Adrenal gland (tissue), 5 donors: ENCODE results near the gene CD46.

Experiments used
- POLR2A ChIP-seq, 2 donors: fragments of 450-650 bp; IDR thresholded peaks; one replicate each; pipeline ENCODE4 v1.6.1; 2017; ENCODE audit warnings: antibody characterized with exemption in 2 of 2, mild to moderate bottlenecking in 2 of 2, moderate library complexity in 1 of 2
- TF ChIP-seq, protein P1 (sequence below), 6 experiments: fragments of 450-650 bp in 4 of 6; fragments of 200-600 bp in 2 of 6; sonication (generic) in 1 of 6; IDR thresholded peaks; 1 replicate in 5 of 6; 2 replicates in 1 of 6; pipeline versions ENCODE4 v1.5.1 to v1.8.0; 2016 to 2021; ENCODE audit warnings: antibody characterized with exemption in 6 of 6, mild to moderate bottlenecking in 2 of 6, moderate library complexity in 1 of 6
- donor health status: DM: no; HTN: no; CAD: no.

DNA sequence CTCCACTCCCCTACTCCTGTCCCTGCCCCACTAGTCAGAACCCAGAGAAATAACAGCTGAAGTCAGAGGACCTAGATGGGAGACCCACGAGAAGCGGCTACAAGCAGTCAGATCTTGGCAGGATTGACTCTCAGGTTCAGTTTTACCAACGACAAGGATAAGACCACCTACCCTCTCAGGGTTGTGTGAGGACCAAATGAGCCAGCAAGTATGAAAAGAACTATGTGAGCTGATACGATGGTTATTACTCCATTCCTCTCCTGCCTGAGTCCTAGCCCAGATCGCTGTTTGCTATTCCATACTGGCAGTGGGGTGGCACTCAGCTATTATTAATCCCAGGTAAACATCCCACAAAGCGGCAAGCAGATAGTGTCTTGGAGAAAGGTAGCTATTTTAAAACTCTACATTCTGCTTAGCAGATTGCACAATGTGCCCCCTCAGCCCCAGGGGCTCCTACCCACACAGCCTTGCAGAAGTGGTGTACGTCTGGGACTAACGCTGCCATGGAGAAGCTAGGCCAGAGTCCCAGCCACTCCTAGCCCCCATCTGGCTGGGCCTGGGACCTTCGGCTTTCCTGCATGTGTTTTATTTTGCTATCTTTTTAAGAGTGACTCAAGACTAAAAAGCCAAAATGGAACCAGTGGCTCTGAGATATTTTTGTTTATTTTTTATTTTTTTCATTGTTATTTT lies 58.9 kb downstream of the CD46 start:
- TF ChIP-seq, protein P1, sequence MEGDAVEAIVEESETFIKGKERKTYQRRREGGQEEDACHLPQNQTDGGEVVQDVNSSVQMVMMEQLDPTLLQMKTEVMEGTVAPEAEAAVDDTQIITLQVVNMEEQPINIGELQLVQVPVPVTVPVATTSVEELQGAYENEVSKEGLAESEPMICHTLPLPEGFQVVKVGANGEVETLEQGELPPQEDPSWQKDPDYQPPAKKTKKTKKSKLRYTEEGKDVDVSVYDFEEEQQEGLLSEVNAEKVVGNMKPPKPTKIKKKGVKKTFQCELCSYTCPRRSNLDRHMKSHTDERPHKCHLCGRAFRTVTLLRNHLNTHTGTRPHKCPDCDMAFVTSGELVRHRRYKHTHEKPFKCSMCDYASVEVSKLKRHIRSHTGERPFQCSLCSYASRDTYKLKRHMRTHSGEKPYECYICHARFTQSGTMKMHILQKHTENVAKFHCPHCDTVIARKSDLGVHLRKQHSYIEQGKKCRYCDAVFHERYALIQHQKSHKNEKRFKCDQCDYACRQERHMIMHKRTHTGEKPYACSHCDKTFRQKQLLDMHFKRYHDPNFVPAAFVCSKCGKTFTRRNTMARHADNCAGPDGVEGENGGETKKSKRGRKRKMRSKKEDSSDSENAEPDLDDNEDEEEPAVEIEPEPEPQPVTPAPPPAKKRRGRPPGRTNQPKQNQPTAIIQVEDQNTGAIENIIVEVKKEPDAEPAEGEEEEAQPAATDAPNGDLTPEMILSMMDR (IDR thresholded peaks at IDR 0.05): no peak
- TF ChIP-seq POLR2A (IDR thresholded peaks at IDR 0.05): no peak
